A549 (cell line): ENCODE data around the gene EPB41L5. TPM values are rescaled to one million over a fixed set of nuclear protein-coding genes. Genes with fewer than 3 reads are reported as not detected.

ENCODE experiments used
- ATAC-seq, 2 experiments: fragments of 200-7000 bp in 1 of 2; fragments of >200 bp in 1 of 2; cut with Nextera tagmentation in 1 of 2; cut with Tn5 transposase in 1 of 2; 3 replicates each; pipeline versions ENCODE4 v1.8.0 to v1.9.1; 2018 to 2020; ENCODE audit warnings: mild to moderate bottlenecking in 1 of 2, moderate library complexity in 1 of 2
- CTCF ChIA-PET: fragments of 300-600 bp; sonication (Branson Sonifier 250); formaldehyde crosslinking; extraction: SDS; loops from one replicate; lab custom pipeline; 2021; ENCODE audit warnings: antibody characterized with exemption, inconsistent platforms; lab: Yijun Ruan, JAX
- POLR2A ChIA-PET: fragments of 350-600 bp; formaldehyde crosslinking; extraction: SDS; loops from one replicate; lab custom pipeline; 2021; ENCODE audit warnings: antibody characterized with exemption, inconsistent platforms; lab: Yijun Ruan, JAX
- DNase-seq, 2 experiments: peaks; one replicate each; pipeline versions ENCODE4 v3.0.0 to v3.0.0-alpha.2; 2011 to 2016; ENCODE audit warnings: low read depth in 1 of 2, low spot score in 1 of 2
- FAIRE-seq: peaks from 2 replicates; lab custom pipeline; 2011; peaks lifted over from hg19 to GRCh38; lab: Jason Lieb, UNC
- H3K27ac ChIP-seq, 2 experiments: fragments of >200 bp; sonication (Bioruptor Twin); formaldehyde crosslinking; 3 replicates each; pipeline ENCODE4 v1.5.1; 2016 to 2017
- H3K4me1 ChIP-seq: fragments of >200 bp; sonication (Bioruptor Twin); formaldehyde crosslinking; 3 replicates; pipeline ENCODE4 v1.6.1; 2016
- H3K4me2 ChIP-seq: fragments of >200 bp; sonication (Bioruptor Twin); formaldehyde crosslinking; 3 replicates; pipeline ENCODE4 v1.6.1; 2016
- H3K4me3 ChIP-seq: fragments of >200 bp; sonication (Bioruptor Twin); formaldehyde crosslinking; 3 replicates; pipeline ENCODE4 v1.5.1; 2016
- H3K9me3 ChIP-seq: fragments of >200 bp; sonication (Bioruptor Twin); formaldehyde crosslinking; 3 replicates; pipeline ENCODE4 v1.6.1; 2016
- CEBPB ChIP-seq, 2 experiments: fragments of >200 bp in 1 of 2; sonication (Bioruptor Twin) in 1 of 2; formaldehyde crosslinking in 1 of 2; IDR thresholded peaks; 2 replicates each; pipeline ENCODE4 v1.6.1; 2012 to 2016
- CHD2 ChIP-seq: fragments of 150-350 bp; IDR thresholded peaks from 2 replicates; pipeline ENCODE4 v1.6.1; 2014; ENCODE audit warnings: low read length; ENCODE audit not compliant: partially characterized antibody
- EHF ChIP-seq: fragments of 250-450 bp; sonication (Bioruptor Pico); IDR thresholded peaks from 2 replicates; pipeline ENCODE4 v1.5.0; 2020; ENCODE audit warnings: mild to moderate bottlenecking
- JUN ChIP-seq, 2 experiments: fragments of >200 bp; sonication (Bioruptor Twin); formaldehyde crosslinking; IDR thresholded peaks; 2 replicates in 1 of 2; 3 replicates in 1 of 2; pipeline ENCODE4 v1.6.1; 2016 to 2017
- KDM5A ChIP-seq: fragments of 200-600 bp; sonication (generic); IDR thresholded peaks from 2 replicates; pipeline ENCODE4 v1.6.1; 2016; ENCODE audit warnings: antibody characterized with exemption, mild to moderate bottlenecking
- PHF8 ChIP-seq: fragments of 200-600 bp; sonication (generic); IDR thresholded peaks from 2 replicates; pipeline ENCODE4 v1.6.1; 2016; ENCODE audit warnings: low read depth, mild to moderate bottlenecking, antibody characterized with exemption, moderate library complexity, borderline replicate concordance
- POLR2A ChIP-seq: IDR thresholded peaks from 2 replicates; pipeline ENCODE4 v1.6.1; 2012; ENCODE audit warnings: mild to moderate bottlenecking, low read length
- RAD21 ChIP-seq, 2 experiments: fragments of >200 bp in 1 of 2; sonication (Bioruptor Twin) in 1 of 2; formaldehyde crosslinking in 1 of 2; IDR thresholded peaks in 1 of 2; conservative IDR thresholded peaks in 1 of 2; 2 replicates in 1 of 2; 3 replicates in 1 of 2; pipeline ENCODE4 v1.6.1; 2012 to 2018; ENCODE audit warnings: inconsistent platforms in 1 of 2
- RCOR1 ChIP-seq: fragments of 150-350 bp; IDR thresholded peaks from 2 replicates; pipeline ENCODE4 v1.6.1; 2014; ENCODE audit warnings: antibody characterized with exemption, low read length, low read depth
- RNF2 ChIP-seq: fragments of 200-600 bp; sonication (generic); IDR thresholded peaks from 2 replicates; pipeline ENCODE4 v1.6.1; 2016; ENCODE audit warnings: low read depth, mild to moderate bottlenecking, antibody characterized with exemption, moderate library complexity, borderline replicate concordance
- SMC3 ChIP-seq: fragments of >200 bp; sonication (Bioruptor Twin); formaldehyde crosslinking; IDR thresholded peaks from 3 replicates; pipeline ENCODE4 v1.6.1; 2018; ENCODE audit warnings: inconsistent platforms
- TFCP2L1 ChIP-seq: fragments of 250-450 bp; sonication (Bioruptor Pico); IDR thresholded peaks from 2 replicates; pipeline ENCODE4 v1.5.0; 2021; ENCODE audit warnings: mild to moderate bottlenecking
- WGBS: methylation state at CpG from one replicate; pipeline ENCODE4 v1.1.6; 2017; ENCODE audit errors: missing lambda C conversion rate; 5-methylcytosine and 5-hydroxymethylcytosine counted together
- polyA minus RNA-seq: library from RNA; depleted of rRNA, polyadenylated mRNA; stranded (reverse); fragments of >200 nt; gene quantifications from 2 replicates; pipeline ENCODE4 v1.2.3, GENCODE V29; 2011; rRNA and poly(A)+ RNA removed
- polyA plus RNA-seq, 4 experiments: library from polyadenylated mRNA; depleted of rRNA in 3 of 4; stranded (reverse); fragments of >200 nt; fragmentation: RNase III in 1 of 4; extraction: RNeasy Plus Mini Kit Qiagen cat#74134 plus additional on column Dnase treatment in 1 of 4; gene quantifications; 2 replicates in 3 of 4; 3 replicates in 1 of 4; pipeline ENCODE4 v1.2.3, GENCODE V29; 2011 to 2017
- TF ChIP-seq, protein P1 (sequence below): fragments of 250-450 bp; sonication (Bioruptor Pico); IDR thresholded peaks from 2 replicates; pipeline ENCODE4 v1.5.0; 2021; ENCODE audit warnings: mild to moderate bottlenecking, moderate library complexity, borderline replicate concordance
- TF ChIP-seq, protein P2 (sequence below): IDR thresholded peaks from 2 replicates; pipeline ENCODE4 v1.6.1; 2012; ENCODE audit warnings: low read depth, borderline replicate concordance
- TF ChIP-seq, protein P3 (sequence below): IDR thresholded peaks from 2 replicates; pipeline ENCODE4 v1.6.1; 2012
- TF ChIP-seq, protein P4 (sequence below): fragments of >200 bp; sonication (Bioruptor Twin); formaldehyde crosslinking; IDR thresholded peaks from 3 replicates; pipeline ENCODE4 v1.6.1; 2016
- TF ChIP-seq, protein P5 (sequence below): fragments of >200 bp; sonication (Bioruptor Twin); formaldehyde crosslinking; IDR thresholded peaks from 2 replicates; pipeline ENCODE4 v1.6.1; 2016

The EPB41L5 gene
- 30.9 and 33.0 TPM in 2 replicates for polyA plus RNA-seq (2011; rRNA removed)
- polyA plus RNA-seq (2012; cell fraction: cytosol; rRNA removed), result 4.9 and 5.3 TPM in 2 replicates
- polyA plus RNA-seq (2012; cell fraction: nucleus; rRNA removed), result 4.6 and 7.5 TPM in 2 replicates
- 5.3 to 7.6 TPM (median 5.8 TPM) in 3 replicates for polyA plus RNA-seq (2017; fragmentation: RNase III; extraction: RNeasy Plus Mini Kit Qiagen cat#74134 plus additional on column Dnase treatment)
- polyA minus RNA-seq, result 26.8 and 27.2 TPM in 2 replicates

DNA sequence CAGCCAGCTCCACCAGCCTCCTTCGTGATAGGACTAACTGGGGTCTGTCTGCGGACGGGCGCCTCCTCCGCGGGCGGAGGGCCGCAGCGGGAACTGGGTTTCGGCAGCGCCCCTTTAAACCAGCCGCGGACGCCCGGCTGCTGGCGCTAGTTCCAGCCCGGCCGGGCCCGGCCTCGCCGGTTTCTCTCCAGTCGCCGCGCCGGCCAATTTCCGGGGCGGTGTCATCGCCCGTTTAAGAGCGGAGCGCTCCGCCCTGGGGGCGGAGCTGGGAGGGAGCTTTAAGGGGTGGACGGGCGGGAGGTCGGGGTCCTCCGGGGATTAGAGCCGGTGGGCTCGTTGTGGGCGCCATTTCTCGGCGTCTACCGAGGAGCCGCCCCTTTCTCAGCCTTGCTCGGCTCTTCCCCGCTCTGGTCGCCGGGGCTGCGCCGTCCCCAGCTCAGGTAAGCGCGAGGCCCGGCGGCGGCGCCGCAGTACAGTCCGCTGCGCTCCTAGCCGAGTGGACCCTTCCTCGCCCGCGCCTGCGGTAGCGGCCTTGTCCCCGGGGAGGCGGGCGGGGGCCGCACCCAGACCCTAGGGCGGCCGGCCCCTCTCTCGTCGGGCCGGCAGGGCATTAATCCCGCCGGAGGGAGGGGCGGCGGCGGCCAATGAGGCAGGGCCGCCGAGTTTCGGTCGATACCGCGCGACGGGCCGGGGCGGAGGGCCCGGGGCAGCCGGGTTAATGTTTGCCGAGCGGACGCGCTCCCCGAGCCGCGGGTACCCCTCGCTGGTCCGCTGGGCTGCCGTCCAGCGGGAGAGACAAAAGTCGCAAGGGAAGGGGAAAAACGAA lies at the start of gene EPB41L5:
Gene EPB41L5, plus strand, starts transcription at position 307 of the 826 bp plus-strand sequence. CDS start 6,008 bp downstream, outside the sequence.
- Histone ChIP-seq H3K9me3 (no peaks in the 10 kb centered on the region), H3K27ac (peak within 1 kb of the TSS; percentile 79 to 93), H3K4me3 (peak within 1 kb of the TSS; percentile 83), H3K4me1 (peaks cover 28% of the 10 kb centered on the region), H3K4me2 (peak within 1 kb of the TSS; percentile 88)
- 2% methylated on average over 55 of the region's 104 CpGs for WGBS
- FAIRE-seq (no peak), ATAC-seq (peak; percentile 97), DNase-seq (peak; percentile 74 to 91)
- ChIA-PET CTCF (interaction anchor here (1.2 to 2.1 kb wide), 2 partner anchors 11 to 310 kb away, joined by 3 to 7 read pairs; no protein-coding TSS in a partner anchor), POLR2A (interaction anchor here (0.6 to 1.0 kb wide), 4 partner anchors 15 to 183 kb away, joined by 3 to 5 read pairs (median 3); no protein-coding TSS in a partner anchor)
- no peak for TF ChIP-seq CHD2
- peak; percentile 55 to 94; a peak in 4 of 5 replicates for TF ChIP-seq JUN (IDR thresholded peaks at IDR 0.05)
- TF ChIP-seq, protein P1, sequence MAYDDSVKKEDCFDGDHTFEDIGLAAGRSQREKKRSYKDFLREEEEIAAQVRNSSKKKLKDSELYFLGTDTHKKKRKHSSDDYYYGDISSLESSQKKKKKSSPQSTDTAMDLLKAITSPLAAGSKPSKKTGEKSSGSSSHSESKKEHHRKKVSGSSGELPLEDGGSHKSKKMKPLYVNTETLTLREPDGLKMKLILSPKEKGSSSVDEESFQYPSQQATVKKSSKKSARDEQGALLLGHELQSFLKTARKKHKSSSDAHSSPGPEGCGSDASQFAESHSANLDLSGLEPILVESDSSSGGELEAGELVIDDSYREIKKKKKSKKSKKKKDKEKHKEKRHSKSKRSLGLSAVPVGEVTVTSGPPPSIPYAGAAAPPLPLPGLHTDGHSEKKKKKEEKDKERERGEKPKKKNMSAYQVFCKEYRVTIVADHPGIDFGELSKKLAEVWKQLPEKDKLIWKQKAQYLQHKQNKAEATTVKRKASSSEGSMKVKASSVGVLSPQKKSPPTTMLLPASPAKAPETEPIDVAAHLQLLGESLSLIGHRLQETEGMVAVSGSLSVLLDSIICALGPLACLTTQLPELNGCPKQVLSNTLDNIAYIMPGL, result 0 out of 2 replicates have a peak, but pooled peaks have one; percentile 37
- 0 out of 3 replicates have a peak, but pooled peaks have one; percentile 11 for TF ChIP-seq SMC3
- TF ChIP-seq EHF, result no peak
- TF ChIP-seq, protein P2, sequence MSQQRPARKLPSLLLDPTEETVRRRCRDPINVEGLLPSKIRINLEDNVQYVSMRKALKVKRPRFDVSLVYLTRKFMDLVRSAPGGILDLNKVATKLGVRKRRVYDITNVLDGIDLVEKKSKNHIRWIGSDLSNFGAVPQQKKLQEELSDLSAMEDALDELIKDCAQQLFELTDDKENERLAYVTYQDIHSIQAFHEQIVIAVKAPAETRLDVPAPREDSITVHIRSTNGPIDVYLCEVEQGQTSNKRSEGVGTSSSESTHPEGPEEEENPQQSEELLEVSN, result peak; percentile 85
- TF ChIP-seq, protein P3, sequence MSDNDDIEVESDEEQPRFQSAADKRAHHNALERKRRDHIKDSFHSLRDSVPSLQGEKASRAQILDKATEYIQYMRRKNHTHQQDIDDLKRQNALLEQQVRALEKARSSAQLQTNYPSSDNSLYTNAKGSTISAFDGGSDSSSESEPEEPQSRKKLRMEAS, result peak; percentile 82; the same call in 1 of the 2 replicates
- TF ChIP-seq TFCP2L1 (CRISPR knock-in tag), result no peak
- peak; percentile 64 for TF ChIP-seq POLR2A
- TF ChIP-seq, protein P4, sequence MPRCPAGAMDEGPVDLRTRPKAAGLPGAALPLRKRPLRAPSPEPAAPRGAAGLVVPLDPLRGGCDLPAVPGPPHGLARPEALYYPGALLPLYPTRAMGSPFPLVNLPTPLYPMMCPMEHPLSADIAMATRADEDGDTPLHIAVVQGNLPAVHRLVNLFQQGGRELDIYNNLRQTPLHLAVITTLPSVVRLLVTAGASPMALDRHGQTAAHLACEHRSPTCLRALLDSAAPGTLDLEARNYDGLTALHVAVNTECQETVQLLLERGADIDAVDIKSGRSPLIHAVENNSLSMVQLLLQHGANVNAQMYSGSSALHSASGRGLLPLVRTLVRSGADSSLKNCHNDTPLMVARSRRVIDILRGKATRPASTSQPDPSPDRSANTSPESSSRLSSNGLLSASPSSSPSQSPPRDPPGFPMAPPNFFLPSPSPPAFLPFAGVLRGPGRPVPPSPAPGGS, result peak; percentile 73; the same call in 1 of the 3 replicates
- TF ChIP-seq RCOR1, result no peak
- TF ChIP-seq PHF8, result peak; percentile 86; the same call in 1 of the 2 replicates

DNA sequence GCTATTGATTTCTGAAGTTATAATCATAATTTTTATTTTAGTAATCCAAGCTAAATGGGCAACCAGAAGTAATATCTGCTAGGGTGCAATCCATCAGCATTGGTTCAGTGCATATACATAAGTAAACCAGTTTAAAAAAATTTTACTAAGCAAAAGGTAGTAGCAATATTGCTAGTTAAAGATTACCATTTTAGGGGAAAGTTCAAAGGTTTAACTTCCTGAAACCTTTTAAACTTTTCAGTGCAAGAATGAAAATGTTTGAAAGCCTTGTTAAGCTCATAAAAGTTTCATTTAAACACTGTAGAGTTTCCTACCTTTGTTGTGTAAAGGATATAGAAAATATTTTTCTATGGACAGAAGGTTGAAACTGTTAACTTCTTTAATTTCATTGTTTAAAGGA lies 31.0 kb upstream of the EPB41L5 start:
- TF ChIP-seq SMC3, result no peak
- TF ChIP-seq CEBPB (IDR thresholded peaks at IDR 0.05), result no peak
- TF ChIP-seq EHF, result no peak
- no peak for TF ChIP-seq RAD21 (conservative IDR thresholded peaks at IDR 0.05 in 1 of 2, IDR thresholded peaks at IDR 0.05 in 1 of 2)
- TF ChIP-seq, protein P5, sequence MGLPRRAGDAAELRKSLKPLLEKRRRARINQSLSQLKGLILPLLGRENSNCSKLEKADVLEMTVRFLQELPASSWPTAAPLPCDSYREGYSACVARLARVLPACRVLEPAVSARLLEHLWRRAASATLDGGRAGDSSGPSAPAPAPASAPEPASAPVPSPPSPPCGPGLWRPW, result no peak
- no peak for TF ChIP-seq RNF2
- no peak for TF ChIP-seq KDM5A
- Histone ChIP-seq H3K9me3 (no peaks in the 10 kb centered on the region), H3K27ac (no peak overlapping the region), H3K4me3 (no peak overlapping the region), H3K4me1 (peaks cover 7% of the 10 kb centered on the region), H3K4me2 (0 out of 3 replicates have a peak overlapping the region, but pooled peaks have one; percentile 10)
- FAIRE-seq, result no peak
- ATAC-seq, result no peak
- no peak for DNase-seq
- ChIA-PET POLR2A (no interaction called here), CTCF (no interaction called here)
